DMS53 treated with DMSO at 0.1 percent for 48 hours (cell line): Measurements from ENCODE around the gene MNDA.

Experiments used
- DNase-seq: peaks from one replicate; lab custom pipeline; 2025; ENCODE audit not compliant: unreplicated experiment; lab: John Stamatoyannopoulos, UW

MNDA gene

DNA sequence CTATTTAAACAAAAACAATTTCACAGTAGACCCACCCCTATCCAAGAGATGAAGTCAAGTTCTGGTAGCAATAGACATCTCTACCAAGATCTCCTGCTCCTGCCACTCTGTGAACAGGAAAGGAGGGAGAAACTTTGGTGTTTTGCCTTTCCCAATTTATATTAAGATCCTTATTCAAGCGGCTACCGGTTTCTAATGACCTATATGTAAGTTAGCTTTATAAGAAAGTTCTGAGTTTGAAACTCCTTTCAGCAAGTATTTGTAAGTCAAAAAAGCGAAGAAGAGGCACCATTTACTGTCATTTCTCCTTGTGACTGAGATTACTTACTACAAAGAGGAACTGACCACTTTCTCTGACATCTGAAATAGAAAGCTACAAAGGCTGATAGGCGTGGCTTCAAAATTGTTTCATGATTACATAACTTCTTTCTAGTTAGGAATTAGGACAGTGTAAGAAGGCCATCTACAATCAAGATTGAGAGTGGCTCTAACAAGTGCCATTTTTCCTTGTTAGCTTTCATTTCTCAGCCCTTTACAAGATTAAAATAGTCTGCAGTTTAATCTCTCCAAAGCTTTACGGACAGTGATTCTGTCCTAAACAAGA is at the start of gene MNDA:
Gene MNDA (plus strand): TSS at position 448 of the 604 bp plus-strand sequence. CDS start 10,803 bp downstream, outside the sequence.
- no peak for DNase-seq

DNA sequence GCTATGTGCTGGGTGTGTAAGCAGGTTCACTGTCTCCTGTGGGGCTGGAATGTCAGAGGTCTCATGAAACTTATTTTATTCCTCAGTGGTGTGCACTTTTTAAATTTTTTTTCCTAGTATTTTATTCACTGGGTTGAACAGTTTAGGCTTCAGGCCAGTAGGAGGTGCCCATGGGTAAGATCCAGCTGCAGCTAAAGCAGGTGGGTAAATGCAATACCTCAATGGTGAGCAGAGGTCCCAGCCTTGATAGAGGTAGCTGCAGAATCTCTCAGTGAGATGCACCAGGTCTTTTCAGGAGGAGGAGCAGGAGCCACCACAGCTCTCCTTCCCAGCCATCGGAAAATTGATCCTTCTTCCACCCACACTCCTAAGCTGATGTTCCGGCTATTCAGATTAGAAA is 37.5 kb upstream of the MNDA start:
- no peak for DNase-seq

DNA sequence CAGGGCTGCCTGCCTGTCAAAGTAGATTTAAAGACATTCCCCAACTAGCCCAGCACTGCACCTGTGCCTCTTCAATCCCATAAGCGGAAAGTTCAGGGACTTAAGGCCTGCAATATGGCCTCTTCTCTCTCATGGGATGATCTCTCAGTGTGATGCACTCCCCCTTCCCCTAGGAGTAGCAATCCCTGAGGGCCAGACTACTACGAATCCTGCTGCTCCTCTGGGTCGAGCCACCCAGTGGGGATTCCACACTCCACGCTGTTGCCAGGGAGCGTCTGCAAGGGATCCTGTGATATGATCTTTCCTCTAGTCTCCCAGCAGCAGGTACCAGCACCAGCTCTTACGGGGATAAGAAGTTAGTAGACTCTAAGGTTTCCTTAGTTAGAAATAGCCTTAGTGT is 36.9 kb upstream of the MNDA start:
- DNase-seq = no peak

DNA sequence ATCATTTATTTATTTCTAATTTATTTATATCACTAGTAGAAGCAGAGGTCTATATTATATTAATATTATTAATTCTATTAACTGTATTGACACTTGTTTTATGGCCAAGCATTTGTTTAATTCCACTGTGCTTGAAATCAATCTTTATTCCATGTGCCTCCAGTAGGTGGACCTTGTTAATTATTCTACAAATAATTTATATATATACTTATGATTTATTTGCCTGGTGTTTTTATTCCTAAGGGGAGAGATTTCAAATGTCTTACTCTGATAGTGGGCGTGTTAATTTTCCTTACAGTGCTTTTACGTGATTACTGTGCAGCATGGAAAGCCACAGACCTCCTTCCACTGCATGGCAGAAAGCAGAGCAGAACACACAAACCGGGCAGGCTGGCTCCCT is 32.6 kb upstream of the MNDA start:
- no peak for DNase-seq

DNA sequence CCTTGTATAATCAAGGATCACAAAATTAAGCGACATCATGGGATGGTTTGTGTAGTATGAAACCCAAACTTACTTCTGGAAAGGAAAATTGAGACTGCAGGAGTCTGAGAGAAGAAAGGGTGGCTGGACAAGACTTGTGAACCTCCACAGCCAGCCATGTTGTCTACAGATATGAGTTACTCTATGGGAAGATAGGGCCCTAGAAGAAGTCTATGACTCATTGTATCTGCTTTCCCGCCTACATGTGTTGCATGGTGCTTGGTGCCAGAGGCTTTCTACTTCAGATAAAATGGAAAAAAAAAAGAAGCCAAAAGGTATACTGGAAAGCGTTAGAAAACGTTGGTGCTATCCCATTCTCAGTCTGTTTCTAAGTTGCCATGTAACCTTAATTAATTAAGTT is 31.5 kb upstream of the MNDA start:
- no peak for DNase-seq

DNA sequence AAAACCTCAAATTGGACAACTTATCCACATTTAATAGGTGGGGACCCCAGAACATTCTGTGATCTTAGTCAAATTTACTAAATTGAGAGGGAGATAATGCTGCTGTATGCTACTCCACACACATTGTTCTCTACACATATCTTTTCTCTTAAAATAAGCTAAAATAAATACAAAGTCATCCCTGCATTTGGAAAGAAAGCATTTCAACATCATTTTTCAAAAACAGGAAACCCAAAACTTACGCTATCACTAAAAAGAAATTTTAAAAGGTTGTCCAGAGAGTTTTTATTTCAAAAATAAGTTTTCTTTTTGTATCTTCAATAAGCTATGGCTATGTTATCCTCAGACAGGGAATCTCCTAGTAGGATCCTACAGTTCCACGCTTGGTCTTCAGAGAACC is 30.6 kb upstream of the MNDA start:
- DNase-seq = no peak

DNA sequence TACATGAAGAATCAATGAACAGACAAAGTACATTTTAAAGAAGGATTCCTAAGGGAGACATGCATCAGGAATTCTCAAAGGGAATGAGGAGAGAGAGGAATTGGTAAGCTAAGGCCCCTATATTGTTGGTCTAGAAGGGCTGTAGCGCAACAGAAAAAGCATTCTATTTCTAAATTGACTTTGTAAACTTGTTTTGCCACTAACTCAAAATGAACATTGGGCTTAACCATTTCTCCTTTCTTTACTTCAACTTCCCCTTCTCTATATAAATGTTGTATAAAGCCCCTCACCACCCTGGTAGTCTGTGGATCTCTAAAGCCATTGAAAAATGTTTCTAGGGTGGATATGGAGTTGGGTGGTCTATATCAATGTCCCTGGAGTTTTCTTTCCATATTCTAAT is 29.8 kb upstream of the MNDA start:
- no peak for DNase-seq

DNA sequence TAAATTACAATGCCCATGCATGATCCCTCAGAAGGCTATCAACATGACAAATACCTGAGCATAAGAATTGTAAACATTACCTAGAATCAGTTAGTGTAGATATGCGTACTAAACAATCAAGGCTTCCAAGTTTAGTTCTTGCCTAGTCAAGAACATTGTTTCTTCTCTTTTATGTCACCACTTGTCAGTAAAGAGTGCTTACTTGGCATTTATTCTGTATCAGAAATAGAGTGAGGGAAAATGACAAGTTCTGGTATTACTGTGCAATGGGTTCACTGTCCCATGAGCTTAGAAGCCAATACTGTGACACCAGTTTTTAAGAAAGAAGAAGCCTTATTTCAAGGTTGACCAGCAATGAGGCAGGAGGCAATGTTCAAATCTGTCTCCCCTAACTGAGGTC is 27.5 kb upstream of the MNDA start:
- DNase-seq = no peak

DNA sequence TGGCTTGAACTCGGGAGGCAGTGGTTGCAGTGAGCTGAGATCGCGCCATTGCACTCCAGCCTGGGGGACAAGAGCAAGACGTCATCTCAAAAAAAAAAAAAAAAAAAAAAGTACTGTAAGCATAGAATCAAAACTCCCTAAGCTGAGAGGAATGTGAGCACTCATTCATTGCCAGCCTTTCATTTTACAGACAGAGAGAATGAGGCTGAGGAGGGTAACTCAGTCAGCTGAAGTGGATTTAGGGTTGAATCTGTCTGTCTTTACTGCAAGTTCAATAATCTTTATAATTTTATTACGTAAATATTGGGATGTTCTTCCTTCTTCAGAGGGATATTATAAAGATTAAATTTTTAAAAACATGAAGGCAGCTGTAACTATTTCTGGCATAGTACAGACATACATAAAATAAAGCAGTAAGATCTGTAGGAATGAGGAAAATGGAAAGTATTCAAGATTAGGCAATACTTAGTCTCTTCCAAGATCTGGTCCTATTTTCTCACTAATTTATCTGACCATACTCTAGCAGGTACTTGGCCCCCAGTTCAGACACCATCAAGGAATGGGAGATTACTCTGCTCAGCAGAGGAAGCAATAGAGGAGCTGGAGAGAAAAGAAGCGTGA is 24.1 kb upstream of the MNDA start:
- no peak for DNase-seq

DNA sequence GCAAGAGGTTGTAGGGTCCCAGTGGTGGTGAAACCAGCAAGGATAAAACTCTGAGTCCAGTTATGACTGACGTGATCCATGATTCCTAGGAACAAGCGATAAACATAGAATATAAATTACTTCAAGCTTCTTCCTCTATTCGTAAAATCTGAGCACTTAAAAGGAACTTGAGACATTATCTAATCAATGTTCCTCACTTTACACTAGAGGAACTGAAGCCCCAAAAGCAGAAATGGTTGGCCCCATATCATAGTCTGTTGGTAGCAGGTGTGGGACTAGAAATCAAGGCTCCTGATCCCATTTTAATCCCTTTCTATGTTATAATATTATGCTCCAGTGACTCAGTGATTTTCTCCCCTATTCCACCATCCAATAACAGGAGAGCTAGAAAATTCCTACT is 21.9 kb upstream of the MNDA start:
- no peak for DNase-seq

DNA sequence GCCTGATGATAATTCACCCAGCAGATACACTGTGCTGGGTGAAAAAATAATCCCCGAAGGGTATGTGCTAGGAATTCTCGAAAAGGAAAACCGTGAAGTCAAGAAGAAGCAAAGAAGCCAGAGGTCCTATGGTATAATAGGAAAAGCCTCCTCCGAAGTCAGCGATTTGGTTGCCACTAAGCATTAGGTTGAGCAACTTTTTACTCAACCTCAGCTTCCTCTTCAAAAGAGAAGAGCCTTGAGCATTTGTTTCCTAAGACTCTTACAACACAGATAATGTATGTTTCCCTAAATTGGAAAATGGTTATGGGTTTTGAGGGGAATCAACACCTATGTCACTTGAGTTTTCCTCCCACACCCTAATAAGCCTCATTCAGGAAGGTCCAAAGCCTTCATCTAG is 21.3 kb upstream of the MNDA start:
- no peak for DNase-seq

DNA sequence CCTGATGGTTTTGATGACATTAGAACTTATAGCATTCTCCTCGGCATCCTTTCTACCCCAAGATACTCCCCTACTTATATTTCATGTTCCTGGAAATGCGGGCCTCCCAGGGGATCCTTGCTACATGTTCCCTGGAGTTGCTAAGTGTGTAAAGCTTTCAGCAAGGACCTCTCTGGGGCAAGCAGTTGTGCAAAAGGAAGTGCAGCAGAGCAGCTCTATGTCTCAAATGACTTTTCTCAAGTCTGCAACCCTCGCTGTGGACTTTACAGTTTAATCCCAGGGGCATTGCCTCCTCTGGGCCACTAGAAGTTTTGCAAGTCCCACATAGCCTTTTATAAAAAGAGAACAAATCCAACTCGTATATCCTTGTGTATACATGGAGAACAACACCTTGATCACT is 20.8 kb upstream of the MNDA start:
- DNase-seq = no peak

DNA sequence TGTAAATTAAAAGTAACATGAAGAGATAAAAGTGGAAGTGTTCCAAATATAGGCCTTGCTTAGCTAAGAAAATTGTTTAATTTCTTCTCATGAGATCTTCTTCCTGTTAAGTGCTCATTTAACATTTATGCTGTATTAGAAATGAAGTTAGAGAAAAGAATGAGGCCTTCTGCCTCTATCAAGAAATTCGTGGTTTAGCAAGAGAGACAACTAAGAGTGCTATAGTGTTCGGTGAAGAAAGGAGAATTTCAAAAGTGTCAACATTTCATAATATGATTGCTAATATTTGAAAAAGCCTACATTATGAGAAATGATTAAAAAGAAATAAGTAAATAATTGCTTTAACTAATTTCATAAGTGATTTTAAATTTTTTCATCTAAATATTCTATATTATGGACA is 18.8 kb upstream of the MNDA start:
- DNase-seq = no peak

DNA sequence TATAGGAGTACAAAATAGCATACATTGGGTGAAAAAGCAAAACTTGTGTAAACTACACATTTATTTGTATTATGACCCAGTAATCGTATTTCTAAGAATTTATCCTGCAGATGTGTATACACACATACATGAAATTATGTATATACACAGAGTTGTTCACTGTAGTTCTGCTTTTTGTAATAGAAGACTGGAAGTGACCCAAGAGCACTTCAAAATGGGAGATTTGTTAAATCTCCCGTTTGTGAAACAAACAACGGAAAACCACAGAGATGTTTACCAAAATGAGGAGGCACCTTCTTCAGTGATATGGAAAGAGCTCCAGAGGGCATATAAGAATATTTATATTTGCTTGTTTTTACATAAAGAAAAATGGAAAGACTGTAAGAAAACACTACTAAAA is 18.0 kb upstream of the MNDA start:
- DNase-seq = no peak

DNA sequence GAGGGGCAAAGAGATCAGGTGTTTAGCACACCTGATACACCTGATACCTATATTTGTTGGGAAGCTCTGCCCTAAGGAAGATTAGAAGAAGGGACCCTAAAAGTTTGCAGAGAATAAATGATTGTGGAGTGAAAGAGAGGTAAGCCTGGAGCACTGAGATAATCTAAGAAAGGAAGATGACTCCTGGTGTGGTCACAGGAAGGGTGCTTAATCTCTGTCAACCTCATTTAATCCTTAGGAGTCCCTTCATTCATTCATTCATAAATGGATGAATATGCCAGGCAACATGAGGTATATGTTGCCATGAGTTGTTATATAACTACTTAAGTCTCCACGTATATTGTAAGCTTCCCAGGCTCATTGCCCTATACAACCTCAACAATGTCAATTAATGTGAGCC is 16.2 kb upstream of the MNDA start:
- no peak for DNase-seq

DNA sequence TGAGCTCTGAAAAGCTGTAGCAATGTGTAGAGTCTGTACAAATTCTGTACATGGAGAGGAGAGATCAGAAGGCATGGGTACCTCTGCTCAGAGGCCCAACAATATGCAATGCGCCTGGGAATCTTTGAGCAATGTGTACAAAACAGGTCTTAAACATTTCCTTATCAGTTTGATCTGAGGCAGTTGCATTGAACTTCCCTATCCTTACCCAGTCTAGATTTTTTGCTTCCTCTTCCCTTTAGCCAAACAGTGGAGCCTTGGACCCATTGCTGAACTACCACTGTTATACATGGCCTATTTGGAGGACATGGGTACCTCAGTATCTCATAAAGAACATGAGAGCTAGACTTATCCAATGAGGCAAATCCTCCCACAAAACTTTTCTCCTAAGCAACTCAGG is 12.6 kb upstream of the MNDA start:
- DNase-seq = no peak

DNA sequence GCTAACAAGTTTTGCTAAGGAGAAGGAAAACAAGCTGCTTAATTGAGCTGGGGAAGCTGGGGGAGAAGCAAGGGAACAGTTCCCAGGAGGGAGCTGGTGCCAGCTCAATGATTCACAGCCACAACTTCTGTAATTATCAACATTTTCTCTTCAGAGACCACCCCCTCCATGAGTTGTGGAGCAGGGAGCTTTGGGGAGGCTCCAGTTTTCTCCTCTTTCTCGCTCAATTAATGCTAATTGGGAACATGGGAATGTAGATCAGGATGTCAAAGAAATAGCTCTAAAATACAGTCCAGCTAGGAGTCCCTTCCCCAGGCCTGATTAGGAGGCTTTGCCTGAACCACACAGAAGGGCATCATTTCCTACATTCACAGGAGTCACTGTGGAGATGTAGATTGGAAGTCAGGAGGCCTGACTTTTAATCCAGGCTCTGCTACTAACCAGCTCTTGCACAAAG is 12.1 kb upstream of the MNDA start:
- no peak for DNase-seq

DNA sequence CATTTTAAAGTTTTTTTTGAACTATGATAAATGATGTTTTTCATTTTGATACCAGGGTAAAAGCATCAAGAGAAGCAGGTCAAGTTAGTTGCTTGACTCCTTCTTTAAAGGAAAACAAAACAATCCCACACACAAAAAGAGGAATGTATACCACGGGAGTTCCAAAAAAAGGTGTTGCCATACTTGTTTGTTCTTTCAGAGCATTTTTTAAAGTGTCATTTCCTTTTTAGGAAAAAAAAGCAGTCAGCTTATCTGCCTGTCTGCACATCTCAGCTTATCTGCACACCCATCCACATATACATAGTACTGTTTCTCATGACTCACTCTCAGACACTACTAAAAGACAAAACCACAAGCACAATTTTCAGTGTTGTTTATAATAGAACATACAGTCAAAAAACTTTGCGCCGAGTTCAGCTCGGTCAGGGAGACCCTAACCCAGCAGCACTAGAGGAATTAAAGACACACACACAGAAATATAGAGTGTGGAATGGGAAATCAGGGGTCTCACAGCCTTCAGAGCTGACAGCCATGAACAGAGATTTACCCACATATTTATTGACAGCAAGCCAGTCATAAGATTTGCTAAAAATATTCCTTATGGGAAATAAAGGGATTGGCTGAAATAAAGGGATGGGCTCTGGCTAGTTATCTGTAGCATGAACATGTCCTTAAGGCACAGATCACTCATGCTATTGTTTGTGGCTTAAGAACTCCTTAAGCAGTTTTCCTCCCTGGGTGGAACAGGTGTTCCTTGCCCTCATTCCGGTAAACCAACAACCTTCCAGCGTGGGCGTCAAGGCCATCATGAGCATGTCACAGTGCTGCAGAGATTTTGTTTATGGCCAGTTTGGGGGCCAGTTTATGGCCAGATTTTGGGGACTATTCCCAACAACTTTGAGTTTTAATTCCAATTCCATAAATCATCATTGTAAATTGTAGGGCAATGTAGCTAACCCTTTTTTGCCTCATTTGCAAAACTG is 11.4 kb upstream of the MNDA start:
- DNase-seq = no peak

DNA sequence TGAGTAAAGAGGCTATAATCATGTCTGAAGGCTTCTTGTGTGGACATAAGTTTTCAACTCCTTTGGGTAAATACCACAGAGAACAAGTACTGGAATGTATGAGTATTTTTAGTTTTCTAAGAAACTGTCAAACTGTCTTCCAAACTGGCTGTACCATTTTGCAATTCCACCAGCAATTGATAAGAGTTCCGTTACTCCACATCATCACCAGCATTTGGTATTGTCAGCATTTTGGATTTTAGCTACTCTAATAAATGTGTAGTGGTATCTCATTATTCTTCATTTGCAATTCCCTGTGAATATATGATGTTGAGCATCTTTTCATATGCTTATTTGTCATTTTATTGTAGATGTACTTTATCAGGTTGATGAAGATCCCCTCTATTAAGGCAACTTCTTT is 9.4 kb upstream of the MNDA start:
- DNase-seq = no peak

DNA sequence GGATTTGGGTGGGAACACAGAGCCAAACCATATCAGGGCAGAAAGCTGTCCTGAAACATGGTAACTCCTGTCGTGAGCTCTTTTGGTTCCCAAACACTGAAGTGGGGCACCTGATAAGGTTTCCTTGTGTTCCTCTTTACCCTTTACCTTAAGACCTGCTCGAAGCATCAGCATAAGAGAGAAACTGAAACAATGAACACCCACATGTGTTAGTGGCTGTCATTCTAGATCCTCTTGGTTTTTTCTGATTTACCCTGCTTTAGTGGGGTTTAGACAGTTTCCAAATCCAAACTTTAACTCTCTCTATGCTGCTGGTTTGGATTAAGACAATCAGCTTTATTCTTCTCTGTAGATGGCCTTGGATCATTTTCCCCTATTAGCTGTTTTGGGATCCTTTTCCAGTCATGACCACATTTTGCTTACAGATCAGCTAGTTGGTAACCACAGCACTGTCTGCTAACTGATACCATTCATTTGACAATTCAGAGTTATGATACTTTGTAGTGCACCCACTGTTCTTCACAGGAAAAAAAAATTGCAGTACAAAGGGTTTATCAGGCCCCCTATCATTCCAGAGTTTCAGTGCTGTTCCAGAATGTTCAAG is 975 bp upstream of the MNDA start:
- DNase-seq = no peak

DNA sequence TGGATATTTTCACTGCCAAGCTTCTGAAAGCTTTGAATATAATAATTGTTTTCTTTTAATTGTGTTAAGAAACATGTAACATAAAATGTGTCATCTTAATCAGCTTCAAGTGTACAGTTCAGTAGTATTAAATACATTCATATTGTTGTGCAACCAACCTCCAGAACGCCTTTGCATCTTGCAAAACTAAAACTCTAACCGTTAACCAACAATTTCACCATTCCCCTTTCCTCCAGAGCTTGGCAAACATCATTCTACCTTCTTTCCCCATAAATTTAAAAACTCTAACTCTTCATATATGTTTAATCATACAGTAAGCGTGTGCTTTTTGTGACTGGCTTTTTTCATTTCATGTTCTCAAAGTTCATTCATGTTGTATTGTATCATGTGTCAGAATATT is 2.1 kb downstream of the MNDA start:
- no peak for DNase-seq

DNA sequence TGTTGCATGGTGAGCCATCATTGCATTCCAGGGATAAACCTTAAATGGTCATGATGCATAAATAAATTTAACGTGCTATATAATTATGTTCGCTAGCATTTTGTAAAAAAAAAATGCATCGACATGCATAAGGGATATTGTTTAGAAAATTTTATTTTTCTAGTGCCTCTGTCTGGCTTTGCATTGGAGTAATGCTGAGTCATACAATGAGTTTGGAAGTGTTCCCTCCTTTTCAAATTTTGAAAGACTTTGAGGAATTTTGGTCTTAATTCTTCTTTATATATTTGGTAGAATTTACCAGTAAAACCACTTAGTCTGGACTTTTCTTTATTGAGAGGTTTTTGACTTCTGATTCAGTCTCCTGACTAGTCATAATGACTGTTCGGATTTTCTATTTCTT is 4.9 kb downstream of the MNDA start:
- DNase-seq = no peak
